Stimulated activated CD8-positive, alpha-beta memory T cell treated with anti-CD3 and anti-CD28 coated beads, Interleukin-15, amount 100 ng/mL, for 48 hours (primary cell): Measurements from ENCODE around the gene QKI.
"Not testable (repeated sequence)": the region's sequence is repeated elsewhere in the genome, so short reads cannot be mapped to it uniquely, and the experiment has no call there.

Experiments
- DNase-seq, 2 donors: peaks; one replicate each; pipeline ENCODE4 v3.0.0-alpha.2; 2020; ENCODE audit warnings: low read depth in 2 of 2

The QKI gene

GRCh38 chr6:163414117-163414945 lies at the start of gene QKI:
Gene QKI (plus strand): TSS chr6:163414718. CDS start chr6:163415194, 476 bp downstream.
- DNase-seq: peak; percentile 68

DNA sequence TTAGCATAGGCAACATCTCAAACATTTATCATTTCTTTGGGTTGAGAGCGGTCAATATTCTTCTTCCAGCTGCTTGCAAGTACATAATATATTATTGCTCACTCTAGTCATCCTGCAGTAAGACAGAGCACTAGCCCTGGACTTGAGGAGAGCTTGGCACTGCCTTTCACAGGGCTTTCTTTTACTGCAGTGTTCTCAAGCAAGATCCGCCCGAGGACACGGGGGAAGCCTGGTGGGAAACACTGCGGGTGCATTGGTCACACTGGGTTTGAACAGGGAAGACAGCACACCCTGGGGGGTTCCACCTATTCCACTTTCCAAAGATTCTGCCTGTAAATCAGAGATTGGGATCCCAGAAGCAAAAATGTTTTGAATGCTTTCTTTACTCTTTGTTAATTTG lies 48.2 kb upstream of the QKI start:
- no peak for DNase-seq

DNA sequence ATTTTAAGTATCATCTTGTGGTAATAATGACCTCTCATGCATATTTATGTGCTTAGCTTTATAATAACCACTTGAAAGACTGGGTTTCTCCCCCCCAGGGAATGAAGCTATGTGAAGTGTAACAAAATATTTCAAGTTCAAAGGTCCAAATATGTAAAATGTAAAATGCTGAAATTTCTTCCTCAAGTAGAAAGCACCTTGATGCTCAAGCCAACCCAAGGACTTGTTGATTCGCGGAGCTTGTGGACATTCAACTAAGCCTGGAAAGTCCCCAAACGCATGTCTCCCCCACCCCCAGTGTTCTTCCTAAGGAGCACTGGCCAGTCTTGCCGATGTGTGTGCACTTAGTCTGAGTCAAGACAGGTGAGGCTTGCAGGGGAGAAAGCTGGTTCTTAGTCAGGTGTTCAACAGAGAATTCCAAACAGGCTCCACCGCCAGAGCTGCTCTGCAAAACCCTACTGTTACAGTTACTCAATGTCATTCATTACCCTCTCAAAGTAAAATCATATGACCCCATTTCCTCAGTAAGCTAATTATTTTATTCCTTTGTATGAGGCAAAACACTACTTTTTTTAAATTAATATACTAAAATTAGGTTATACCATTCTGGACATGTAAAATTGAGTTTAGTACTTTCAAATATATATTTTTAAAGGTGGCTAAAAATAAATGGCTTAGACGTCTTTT lies 46.9 kb upstream of the QKI start:
- no peak for DNase-seq

GRCh38 chr6:163369141-163369540 lies 45.4 kb upstream of the QKI start:
- DNase-seq: no peak

GRCh38 chr6:163369628-163370365 lies 44.7 kb upstream of the QKI start:
- no peak for DNase-seq

- no peak for DNase-seq
Measured at GRCh38 chr6:163370464-163371117, 43.9 kb upstream of the QKI start.

GRCh38 chr6:163371129-163371528 lies 43.4 kb upstream of the QKI start:
- no peak for DNase-seq

DNA sequence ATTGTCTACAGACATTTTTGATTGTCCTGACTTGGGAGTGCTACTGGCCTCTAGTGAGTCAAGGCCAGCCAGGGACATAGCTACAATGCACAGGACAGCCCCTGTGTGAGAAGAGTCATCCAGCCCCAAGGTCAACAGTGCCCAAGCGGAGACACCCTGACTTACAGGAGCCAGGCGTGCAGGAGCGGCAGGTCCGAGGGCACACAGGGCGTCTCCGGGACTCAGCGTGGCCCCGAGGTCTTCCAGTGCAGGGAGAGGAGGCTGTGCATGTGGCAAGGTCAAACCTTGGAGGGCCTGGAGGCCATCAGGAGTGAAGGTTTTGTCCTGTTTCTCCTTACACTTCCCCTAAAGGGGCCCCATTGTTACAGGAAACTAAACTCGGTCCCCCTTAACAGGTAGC lies 41.3 kb upstream of the QKI start:
- DNase-seq: no peak

DNA sequence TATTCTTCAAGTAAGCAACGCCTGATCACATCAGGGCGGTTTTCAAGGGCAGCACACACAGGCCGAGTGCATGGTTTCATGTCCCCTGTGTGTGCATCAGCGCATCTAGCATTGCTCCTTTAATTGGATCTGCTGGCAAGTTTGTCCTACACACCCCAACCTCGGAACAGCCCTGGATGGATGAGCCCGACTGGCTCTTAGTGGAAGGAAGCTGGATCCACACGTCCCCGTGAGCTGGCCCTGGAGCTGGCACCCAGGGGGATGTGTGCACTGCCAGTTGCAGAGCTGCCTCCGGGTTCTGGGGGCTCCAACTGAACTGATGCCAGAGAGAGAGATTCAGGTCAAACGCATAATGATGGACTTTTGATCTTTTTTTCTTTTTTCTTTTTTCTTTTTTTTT lies 39.2 kb upstream of the QKI start:
- no peak for DNase-seq

DNA sequence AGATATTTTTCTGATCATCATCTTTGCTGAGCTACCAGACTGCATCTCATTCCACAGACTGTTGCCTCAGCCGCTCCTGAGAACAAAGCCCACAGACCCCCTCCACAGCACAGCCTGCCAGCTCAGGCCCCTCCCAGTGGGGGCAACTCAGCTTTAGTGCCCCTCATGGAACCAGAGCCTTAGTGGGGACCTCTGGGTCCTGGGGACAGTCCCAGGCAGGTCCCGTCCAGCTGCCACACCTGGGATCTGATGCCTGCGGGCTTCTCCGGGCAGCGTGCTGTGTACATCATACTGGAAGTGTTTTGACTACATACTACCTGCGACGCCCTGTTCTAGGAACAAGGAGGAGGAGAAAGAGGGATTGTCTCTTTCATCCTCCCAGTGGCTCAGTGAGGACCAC lies 38.3 kb upstream of the QKI start:
- DNase-seq: no peak

DNA sequence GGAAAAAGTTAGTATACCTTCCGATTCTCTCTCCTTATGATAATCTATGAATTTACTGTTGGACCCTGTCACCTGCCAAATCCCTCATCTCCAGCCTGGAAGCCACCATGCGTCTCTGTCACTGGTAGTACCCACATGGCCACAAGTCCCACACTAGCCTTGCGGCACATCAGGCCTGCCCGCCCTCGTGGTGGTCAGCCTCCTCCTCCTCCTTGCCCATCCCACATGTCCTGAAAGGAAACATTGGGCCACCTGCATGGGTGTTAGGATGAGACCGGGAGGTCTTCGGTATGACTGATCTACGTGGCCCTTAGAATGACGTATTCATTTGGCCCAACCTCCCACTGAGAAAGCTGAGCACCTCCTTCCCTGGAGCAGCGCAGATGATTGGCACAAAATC lies 37.0 kb upstream of the QKI start:
- DNase-seq: no peak

GRCh38 chr6:163380216-163380615 lies 34.3 kb upstream of the QKI start:
- no peak for DNase-seq

DNA sequence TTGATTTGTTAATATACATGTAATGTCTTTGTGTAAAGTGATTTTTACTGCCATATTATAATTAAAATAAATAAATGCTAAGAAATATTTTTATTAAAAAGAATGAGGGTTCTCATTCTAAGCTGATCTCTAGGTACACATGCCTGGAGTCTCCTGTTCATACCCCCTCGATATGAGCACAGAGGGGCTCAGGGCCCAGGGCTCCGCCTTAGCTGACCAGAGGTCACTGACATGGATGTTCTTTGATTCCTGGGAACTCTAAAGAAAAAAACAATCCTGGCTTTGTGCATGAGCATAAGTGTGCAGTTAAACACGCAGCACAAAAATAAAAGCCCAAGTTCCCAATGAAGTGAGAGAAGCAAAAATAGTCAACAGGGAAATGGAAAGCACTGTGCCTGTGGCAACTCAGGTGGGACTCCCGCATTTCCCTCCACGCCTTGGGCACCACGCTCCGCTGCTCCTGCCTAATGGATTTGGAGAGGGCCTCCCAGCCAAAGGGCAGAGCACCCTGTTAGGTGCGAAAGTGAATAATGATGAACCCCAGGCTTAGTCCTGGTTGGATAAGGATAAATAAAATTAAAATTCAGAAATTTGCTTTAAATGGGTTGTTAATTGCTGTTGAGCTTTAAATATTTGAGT lies 33.3 kb upstream of the QKI start:
- DNase-seq: no peak

- DNase-seq: not testable (repeated sequence)
Measured at GRCh38 chr6:163383396-163383795, 31.1 kb upstream of the QKI start.

DNA sequence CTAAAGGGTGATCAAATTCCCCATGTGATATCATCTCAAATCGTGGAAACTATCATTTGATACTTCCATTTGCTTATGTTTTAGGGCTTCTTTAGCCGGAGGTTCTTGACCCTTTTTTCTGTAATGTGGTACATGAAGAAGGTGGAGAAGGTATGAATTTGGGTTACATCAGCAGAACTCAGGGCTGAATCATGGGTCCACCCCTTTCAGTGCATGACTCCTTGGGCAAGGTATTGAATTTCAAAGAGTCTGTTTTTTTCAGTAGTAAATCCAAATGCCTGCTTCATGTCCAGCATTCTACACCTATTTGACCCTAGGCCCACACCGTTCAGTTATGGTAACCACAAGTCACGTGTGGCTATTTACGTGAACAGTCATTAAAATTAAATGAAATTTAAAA lies 30.6 kb upstream of the QKI start:
- no peak for DNase-seq

DNA sequence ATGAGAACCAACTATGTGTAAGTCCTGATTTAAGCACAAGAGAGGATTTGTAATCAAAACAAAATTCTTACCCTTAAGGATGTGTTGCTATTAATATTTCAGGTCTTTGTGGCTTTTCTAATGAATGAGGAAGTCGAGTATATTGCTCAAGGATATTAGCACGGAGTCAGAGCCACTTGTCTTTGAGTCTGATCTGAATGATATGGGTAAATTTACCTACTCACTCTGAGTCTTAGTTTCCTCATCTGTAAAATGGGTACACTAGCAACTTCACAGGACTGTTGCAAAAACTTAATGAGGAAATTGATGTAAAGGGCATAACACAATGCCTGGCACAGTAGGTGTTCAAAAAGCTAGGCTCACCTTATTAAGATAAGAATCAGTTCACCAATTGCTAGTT lies 30.0 kb upstream of the QKI start:
- DNase-seq: no peak

GRCh38 chr6:163385503-163385902 lies 29.0 kb upstream of the QKI start:
- DNase-seq: not testable (repeated sequence)

- no peak for DNase-seq
Measured at GRCh38 chr6:163386329-163386908, 28.1 kb upstream of the QKI start.

DNA sequence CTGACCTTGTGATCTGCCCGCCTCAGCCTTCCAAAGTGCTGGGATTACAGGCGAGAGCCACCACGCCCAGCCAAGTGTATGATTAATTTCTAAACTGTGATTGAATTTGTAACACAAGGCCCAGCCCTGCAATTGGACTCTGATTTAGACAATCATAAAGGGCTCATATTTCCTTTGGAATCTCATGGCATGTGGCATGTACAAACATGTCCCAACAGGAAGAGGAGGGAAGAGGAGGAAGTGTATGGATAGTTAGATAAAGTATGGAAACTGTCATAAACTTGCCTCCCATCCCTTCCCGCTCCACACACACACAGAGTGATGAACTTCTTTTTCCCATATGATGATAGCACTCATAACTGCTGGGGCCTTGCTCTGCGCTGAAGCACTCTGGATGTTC lies 27.2 kb upstream of the QKI start:
- no peak for DNase-seq

DNA sequence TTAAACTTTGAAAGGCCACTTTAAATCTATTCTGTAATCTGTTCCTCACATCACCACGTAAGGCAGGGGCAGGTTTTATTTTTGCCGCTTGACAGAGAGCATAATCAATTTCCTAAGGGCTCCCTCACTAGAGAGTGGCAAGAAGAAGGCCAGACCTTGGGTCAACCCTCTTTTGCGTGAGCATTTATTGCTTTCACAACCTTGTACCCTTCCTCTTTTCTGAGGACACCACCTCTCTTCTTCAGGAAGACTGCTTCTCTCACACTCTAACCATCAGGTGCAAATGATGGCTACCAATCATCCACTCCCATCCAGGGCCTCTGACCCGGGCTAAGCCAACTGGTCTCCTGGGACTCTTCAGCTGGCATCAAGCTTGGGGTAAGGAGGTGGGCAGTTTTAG lies 25.2 kb upstream of the QKI start:
- no peak for DNase-seq

- DNase-seq: no peak
Measured at GRCh38 chr6:163390770-163391169, 23.7 kb upstream of the QKI start.
